Measurements from ENCODE around the gene CDCA8.

CDCA8 gene

GRCh38 chr1:37730376-37730775 lies 38.1 kb downstream of the CDCA8 start:
- H3K9me2 ChIP-seq (replicated peaks; ENCODE audit: control insufficient read depth, low read length) = no peaks in the 10 kb centered on the region
- H3K4me1 ChIP-seq (ENCODE audit: control insufficient read depth, low read length) = no peaks in the 10 kb centered on the region
- no peak overlapping the region for H3K27ac ChIP-seq (ENCODE audit: low read depth, low read length)
- TF ChIP-seq EZH2phosphoT487 (IDR thresholded peaks at IDR 0.05; ENCODE audit: borderline replicate concordance, low read length) = no peak
- TF ChIP-seq CTCF (IDR thresholded peaks at IDR 0.05; ENCODE audit: low read depth, low read length, poor library complexity, severe bottlenecking) = no peak
- H3K27me3 ChIP-seq (ENCODE audit: control insufficient read depth, low read length) = peaks cover 9% of the 10 kb centered on the region; the same call in 1 of the 2 replicates
- H3K79me2 ChIP-seq (ENCODE audit: control insufficient read depth, low read length) = no peaks in the 10 kb centered on the region
- H3F3A ChIP-seq (ENCODE audit: control insufficient read depth, insufficient read depth) = no peaks in the 10 kb centered on the region
- H3K36me3 ChIP-seq (ENCODE audit: control insufficient read depth, low read length) = no peaks in the 10 kb centered on the region
- H3K4me3 ChIP-seq (ENCODE audit: low read length) = no peak overlapping the region
- no peaks in the 10 kb centered on the region for H3K9me3 ChIP-seq (ENCODE audit: control insufficient read depth, insufficient read depth, low read length)
- no peak overlapping the region for H3K4me2 ChIP-seq (ENCODE audit: low read length)
- no peaks in the 10 kb centered on the region for H4K20me1 ChIP-seq (ENCODE audit: control insufficient read depth, insufficient read depth, low read depth, low read length)

- H4K20me1 ChIP-seq (ENCODE audit: control insufficient read depth, insufficient read depth, low read depth, low read length) = no peaks in the 10 kb centered on the region
- no peak overlapping the region for H3K27ac ChIP-seq (ENCODE audit: low read depth, low read length)
- no peak overlapping the region for H3K4me3 ChIP-seq (ENCODE audit: low read length)
- no peak overlapping the region for H3K4me2 ChIP-seq (ENCODE audit: low read length)
- H3F3A ChIP-seq (ENCODE audit: control insufficient read depth, insufficient read depth) = no peaks in the 10 kb centered on the region
- H3K4me1 ChIP-seq (ENCODE audit: control insufficient read depth, low read length) = no peaks in the 10 kb centered on the region
- H3K36me3 ChIP-seq (ENCODE audit: control insufficient read depth, low read length) = no peaks in the 10 kb centered on the region
- peaks cover 7% of the 10 kb centered on the region; the same call in 1 of the 2 replicates for H3K27me3 ChIP-seq (ENCODE audit: control insufficient read depth, low read length)
- no peaks in the 10 kb centered on the region for H3K9me2 ChIP-seq (replicated peaks; ENCODE audit: control insufficient read depth, low read length)
- H3K9me3 ChIP-seq (ENCODE audit: control insufficient read depth, insufficient read depth, low read length) = no peaks in the 10 kb centered on the region
- TF ChIP-seq CTCF (IDR thresholded peaks at IDR 0.05; ENCODE audit: low read depth, low read length, poor library complexity, severe bottlenecking) (no peak), EZH2phosphoT487 (IDR thresholded peaks at IDR 0.05; ENCODE audit: borderline replicate concordance, low read length) (no peak)
- H3K79me2 ChIP-seq (ENCODE audit: control insufficient read depth, low read length) = no peaks in the 10 kb centered on the region
Observed at GRCh38 chr1:37731312-37732019, 39.1 kb downstream of the CDCA8 start.

DNA sequence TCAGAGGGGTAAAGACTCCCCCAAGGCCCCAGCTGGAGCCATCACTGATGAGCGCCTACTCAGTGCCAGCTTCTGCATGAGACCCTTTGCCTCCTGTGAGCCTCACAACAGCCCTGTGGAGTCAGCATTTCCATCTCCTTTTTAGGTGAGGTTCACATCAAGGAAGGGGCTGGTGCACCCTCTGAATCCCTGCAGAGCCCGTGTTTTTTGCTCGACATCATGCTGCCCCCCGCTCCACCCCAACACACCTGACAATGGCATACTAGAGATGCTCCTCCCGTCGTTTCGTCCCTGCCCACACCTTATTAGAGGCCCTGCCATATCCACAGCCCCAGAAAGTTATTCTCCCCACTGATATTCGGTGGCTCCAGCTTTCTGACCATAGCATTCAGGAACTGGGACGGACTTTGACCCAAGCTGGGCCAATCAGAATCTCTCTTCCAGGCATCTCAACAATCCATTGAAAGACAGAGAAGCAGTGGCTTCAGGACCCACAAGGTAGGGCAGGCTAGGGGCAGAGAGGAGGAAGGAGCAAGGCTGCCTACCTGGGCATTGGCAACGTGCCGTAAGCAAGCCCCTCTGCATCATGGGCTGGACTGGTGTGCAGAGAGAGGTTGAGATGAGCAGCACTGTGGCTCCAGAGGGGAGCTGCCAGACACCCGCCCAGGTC lies 39.9 kb downstream of the CDCA8 start:
- Histone ChIP-seq H3K79me2 (ENCODE audit: control insufficient read depth, low read length) (no peaks in the 10 kb centered on the region), H3K9me3 (ENCODE audit: control insufficient read depth, insufficient read depth, low read length) (no peaks in the 10 kb centered on the region), H3K4me3 (ENCODE audit: low read length) (no peak overlapping the region), H3K4me2 (ENCODE audit: low read length) (no peak overlapping the region), H3K27me3 (ENCODE audit: control insufficient read depth, low read length) (peaks cover 5% of the 10 kb centered on the region; the same call in 1 of the 2 replicates), H3K9me2 (replicated peaks; ENCODE audit: control insufficient read depth, low read length) (no peaks in the 10 kb centered on the region), H3K36me3 (ENCODE audit: control insufficient read depth, low read length) (no peaks in the 10 kb centered on the region), H3K4me1 (ENCODE audit: control insufficient read depth, low read length) (no peaks in the 10 kb centered on the region), H4K20me1 (ENCODE audit: control insufficient read depth, insufficient read depth, low read depth, low read length) (no peaks in the 10 kb centered on the region), H3F3A (ENCODE audit: control insufficient read depth, insufficient read depth) (no peaks in the 10 kb centered on the region), H3K27ac (ENCODE audit: low read depth, low read length) (no peak overlapping the region)
- TF ChIP-seq CTCF (IDR thresholded peaks at IDR 0.05; ENCODE audit: low read depth, low read length, poor library complexity, severe bottlenecking) = no peak
- no peak for TF ChIP-seq EZH2phosphoT487 (IDR thresholded peaks at IDR 0.05; ENCODE audit: borderline replicate concordance, low read length)
